GM12874 (cell line): ENCODE measurements around the gene DNAH8.
A peak's percentile ranks its signal among the peaks of the same experiment; 100 is the strongest.

Experiments
- TF ChIP-seq, protein P1 (sequence below): IDR thresholded peaks from 2 replicates; pipeline ENCODE4 v1.5.1; 2011; ENCODE audit warnings: low read depth, mild to moderate bottlenecking, control low read depth, low read length, moderate library complexity; ENCODE audit not compliant: insufficient read depth

The DNAH8 gene

DNA sequence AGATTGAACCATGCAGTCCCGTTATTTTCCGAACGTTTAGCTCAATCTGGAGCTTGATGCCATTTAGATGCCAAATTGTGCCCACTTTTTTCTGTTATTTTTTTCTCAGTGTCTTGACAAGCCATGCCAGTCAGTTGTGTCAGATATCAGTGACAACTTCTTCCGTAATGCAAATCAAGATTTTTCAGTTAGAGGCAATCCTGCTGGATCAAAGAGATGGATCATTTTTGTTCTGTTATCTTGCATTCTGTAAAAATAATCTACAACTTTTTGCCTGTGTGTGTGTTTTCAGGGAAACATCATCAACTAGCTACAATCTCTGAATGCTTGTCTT lies 302.4 kb downstream of the DNAH8 start:
- TF ChIP-seq, protein P1, sequence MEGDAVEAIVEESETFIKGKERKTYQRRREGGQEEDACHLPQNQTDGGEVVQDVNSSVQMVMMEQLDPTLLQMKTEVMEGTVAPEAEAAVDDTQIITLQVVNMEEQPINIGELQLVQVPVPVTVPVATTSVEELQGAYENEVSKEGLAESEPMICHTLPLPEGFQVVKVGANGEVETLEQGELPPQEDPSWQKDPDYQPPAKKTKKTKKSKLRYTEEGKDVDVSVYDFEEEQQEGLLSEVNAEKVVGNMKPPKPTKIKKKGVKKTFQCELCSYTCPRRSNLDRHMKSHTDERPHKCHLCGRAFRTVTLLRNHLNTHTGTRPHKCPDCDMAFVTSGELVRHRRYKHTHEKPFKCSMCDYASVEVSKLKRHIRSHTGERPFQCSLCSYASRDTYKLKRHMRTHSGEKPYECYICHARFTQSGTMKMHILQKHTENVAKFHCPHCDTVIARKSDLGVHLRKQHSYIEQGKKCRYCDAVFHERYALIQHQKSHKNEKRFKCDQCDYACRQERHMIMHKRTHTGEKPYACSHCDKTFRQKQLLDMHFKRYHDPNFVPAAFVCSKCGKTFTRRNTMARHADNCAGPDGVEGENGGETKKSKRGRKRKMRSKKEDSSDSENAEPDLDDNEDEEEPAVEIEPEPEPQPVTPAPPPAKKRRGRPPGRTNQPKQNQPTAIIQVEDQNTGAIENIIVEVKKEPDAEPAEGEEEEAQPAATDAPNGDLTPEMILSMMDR, result no peak

DNA sequence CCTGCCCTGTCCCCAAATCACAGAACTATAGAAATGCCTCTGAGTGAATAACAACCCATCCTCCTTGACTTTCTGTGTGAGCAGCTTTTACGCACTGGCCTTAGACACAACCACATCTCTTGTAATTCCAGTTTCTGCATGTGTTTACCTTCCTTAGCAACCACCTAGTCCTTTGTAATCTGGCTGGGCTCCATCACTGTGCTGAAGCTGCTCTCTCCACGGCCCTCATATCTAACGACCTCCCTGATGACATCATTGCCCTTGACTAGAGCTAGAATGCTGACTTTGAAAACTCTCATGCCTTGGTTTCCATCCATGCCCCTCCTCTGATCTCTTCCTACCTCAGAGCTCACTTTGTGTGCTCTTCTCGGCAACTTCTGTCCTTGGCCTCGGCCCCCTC lies 303.0 kb downstream of the DNAH8 start:
- TF ChIP-seq, protein P1, result no peak

DNA sequence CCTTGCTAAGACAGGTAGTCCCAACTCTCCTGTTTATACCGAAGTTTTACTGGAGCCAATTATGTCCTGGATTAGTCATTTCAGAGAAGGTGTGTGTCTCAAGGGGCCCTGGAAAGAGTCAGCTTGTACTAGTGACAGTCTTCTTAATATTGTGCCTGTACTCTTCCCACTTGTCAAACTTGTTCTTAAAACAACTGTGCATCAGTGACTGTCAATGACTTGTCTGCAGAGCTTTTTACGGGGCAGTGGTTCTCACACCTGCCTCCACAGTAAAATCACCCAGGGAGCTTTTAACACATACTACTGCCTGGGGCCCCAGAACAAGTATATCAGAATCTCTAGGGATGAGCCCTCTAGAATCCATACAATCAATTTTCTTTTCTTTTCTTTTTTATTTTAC lies 305.0 kb downstream of the DNAH8 start:
- TF ChIP-seq, protein P1, result no peak

DNA sequence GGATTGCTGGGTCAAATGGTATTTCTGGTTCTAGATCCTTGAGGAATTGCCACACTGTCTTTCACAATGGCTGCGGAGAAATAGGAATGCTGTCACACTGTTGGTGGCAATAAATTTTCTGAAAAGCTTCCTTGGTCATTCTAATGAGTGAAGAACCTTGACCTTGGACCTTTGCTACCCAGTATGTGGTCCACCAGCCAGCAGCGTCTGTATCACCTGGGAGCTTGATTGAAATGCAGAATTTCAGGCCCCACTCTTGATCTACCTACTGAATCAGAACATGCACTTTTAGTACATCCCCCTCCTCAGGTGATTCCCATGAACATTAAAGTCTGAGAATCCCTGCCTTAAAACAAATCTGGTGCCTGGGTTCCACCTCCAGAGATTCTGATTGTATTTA lies 305.9 kb downstream of the DNAH8 start:
- TF ChIP-seq, protein P1, result no peak

DNA sequence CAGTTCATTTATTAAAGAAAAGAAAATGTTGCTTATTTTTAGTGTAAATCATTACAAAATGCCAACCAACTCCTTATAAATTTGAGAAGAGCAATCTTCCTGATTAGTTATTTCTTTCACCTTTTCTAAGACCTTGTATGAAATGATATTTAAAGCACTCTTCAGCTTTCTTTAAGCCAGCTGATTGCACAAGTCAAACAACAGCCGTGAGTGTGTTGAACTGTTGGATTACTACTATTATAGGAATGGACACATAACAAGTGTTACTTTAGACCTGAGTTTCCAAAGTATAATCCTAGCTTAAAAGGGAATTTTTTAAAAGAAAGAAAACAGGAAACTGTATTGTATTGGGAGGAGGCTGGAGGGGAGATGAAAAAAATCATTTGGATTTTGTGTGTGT lies 306.7 kb downstream of the DNAH8 start:
- TF ChIP-seq, protein P1, result no peak

DNA sequence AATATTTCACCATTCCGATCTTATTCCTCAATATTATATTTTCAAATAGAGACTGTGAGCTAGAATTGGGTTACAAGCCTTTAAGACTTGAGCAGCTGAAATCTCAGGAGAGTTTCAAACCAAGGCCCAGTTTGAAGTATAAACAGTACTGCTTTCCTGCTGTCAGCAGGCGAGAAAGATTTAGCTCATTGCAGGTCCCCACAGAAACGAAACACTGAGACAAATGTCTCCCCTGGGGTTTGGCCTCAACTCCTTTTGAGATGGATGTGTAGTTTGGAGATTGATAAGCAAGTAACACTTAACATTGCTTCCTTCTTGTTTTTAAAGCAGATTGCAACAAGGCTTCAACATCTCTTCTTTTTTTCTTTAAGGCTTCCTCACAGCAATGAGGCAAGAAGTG lies 311.1 kb downstream of the DNAH8 start:
- TF ChIP-seq, protein P1, result no peak

DNA sequence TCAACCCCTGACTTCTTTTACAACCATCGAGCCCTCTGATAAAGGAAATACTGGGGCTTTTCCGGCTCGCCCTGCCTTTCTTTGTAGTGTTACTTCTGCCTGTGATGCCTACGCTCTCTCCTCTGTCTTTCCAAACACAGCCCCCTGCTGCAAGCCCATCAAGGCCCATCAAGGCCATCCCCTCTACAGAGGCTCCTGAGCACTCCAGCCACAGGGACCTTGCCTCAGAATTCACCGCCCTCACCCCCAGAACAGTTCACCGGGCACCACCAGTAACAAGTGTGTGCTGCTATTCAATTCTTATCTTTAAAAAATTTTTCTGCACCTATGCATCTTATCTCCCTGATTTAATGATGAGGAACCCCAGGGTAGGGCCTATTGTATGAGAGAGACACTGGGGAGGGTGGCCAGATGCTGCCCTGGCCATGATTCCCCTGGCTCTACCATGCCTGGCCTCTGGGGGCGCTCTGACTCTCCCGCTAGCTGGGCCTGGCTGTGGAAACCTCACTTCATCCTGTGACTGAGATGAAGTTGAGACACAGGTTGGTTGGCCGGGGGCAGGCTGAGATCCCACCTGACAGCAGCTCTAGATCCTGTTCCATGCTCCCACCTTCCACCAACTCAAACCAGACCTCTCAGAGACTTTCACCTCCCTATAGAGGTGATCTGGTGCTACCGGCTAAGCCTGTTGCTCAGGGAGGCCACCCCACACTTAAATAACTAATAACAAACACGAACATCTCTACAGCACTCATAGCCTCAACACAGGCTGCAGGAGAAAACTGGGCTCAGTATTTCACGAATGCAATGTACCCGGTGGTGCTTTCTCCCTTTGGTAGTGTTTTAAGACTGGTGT lies 314.3 kb downstream of the DNAH8 start:
- TF ChIP-seq, protein P1, result peak; percentile 93
